SK-N-SH (cell line): ENCODE data around the gene NFATC4. TPM values are rescaled to one million over a fixed set of nuclear protein-coding genes. Genes with fewer than 3 reads are reported as not detected.

Source experiments
- CTCF ChIA-PET: fragments of 300-600, 350-600 bp; formaldehyde crosslinking; extraction: SDS; loops from one replicate; lab custom pipeline; 2021; lab: Yijun Ruan, JAX
- POLR2A ChIA-PET: fragments of 350-600 bp; sonication (Branson Sonifier 250); formaldehyde crosslinking; extraction: SDS; loops from one replicate; lab custom pipeline; 2020; ENCODE audit warnings: antibody characterized with exemption, inconsistent platforms; lab: Yijun Ruan, JAX
- DNase-seq: peaks from one replicate; pipeline ENCODE4 v3.0.0; 2012
- H2AFZ ChIP-seq: fragments of 200-600 bp; sonication (generic); 2 replicates; pipeline ENCODE4 v1.8.1; 2016; ENCODE audit warnings: antibody characterized with exemption, mild to moderate bottlenecking, low read depth
- H3F3A ChIP-seq: fragments of 200-600 bp; sonication (generic); replicated peaks from 2 replicates; pipeline ENCODE3; 2016; ENCODE audit warnings: antibody characterized with exemption, mild to moderate bottlenecking; ENCODE audit not compliant: insufficient read depth
- H3K27ac ChIP-seq, 2 experiments: fragments of 200-500 bp in 1 of 2; fragments of 200-600 bp in 1 of 2; sonication (Bioruptor generic) in 1 of 2; sonication (generic), shearing (Covaris generic) in 1 of 2; 2 replicates each; pipeline versions ENCODE4 v1.5.1 to v1.6.1; 2014 to 2016; ENCODE audit warnings: low read depth in 2 of 2, inconsistent platforms in 1 of 2, low read length in 1 of 2, mild to moderate bottlenecking in 1 of 2, mixed read lengths in 1 of 2
- H3K27me3 ChIP-seq: fragments of 200-600 bp; sonication (generic), shearing (Covaris generic); 2 replicates; pipeline ENCODE4 v1.6.1; 2016; ENCODE audit warnings: mixed run types; ENCODE audit not compliant: insufficient read depth
- H3K36me3 ChIP-seq, 2 experiments: fragments of 200-500 bp in 1 of 2; fragments of 200-600 bp in 1 of 2; sonication (Bioruptor generic) in 1 of 2; sonication (generic) in 1 of 2; replicated peaks in 1 of 2; 2 replicates each; pipeline versions ENCODE3 to v1.5.1; 2014 to 2016; ENCODE audit warnings: low read length in 1 of 2, mild to moderate bottlenecking in 1 of 2; ENCODE audit not compliant: insufficient read depth in 2 of 2, control insufficient read depth in 1 of 2
- H3K4me1 ChIP-seq, 2 experiments: fragments of 200-500 bp in 1 of 2; fragments of 200-600 bp in 1 of 2; sonication (Bioruptor generic) in 1 of 2; sonication (generic), shearing (Covaris generic) in 1 of 2; 2 replicates each; pipeline versions ENCODE4 v1.5.1 to v1.6.1; 2014 to 2016; ENCODE audit warnings: low read depth in 1 of 2, low read length in 1 of 2, mixed run types in 1 of 2; ENCODE audit not compliant: insufficient read depth in 2 of 2, control insufficient read depth in 1 of 2
- H3K4me2 ChIP-seq: fragments of 200-600 bp; sonication (generic), shearing (Covaris generic); 2 replicates; pipeline ENCODE4 v1.6.1; 2017; ENCODE audit warnings: mixed run types
- H3K4me3 ChIP-seq, 2 experiments: fragments of 200-500 bp in 1 of 2; fragments of 200-600 bp in 1 of 2; sonication (Bioruptor generic) in 1 of 2; sonication (generic), shearing (Covaris generic) in 1 of 2; 2 replicates each; pipeline versions ENCODE4 v1.5.1 to v1.8.1; 2014 to 2016; ENCODE audit warnings: low read depth in 2 of 2, inconsistent platforms in 1 of 2, low read length in 1 of 2, mild to moderate bottlenecking in 1 of 2, mixed read lengths in 1 of 2, moderate library complexity in 1 of 2
- H3K79me2 ChIP-seq: fragments of 200-600 bp; sonication (generic); 2 replicates; pipeline ENCODE4 v1.8.1; 2017; ENCODE audit warnings: mild to moderate bottlenecking; ENCODE audit not compliant: insufficient read depth
- H3K9ac ChIP-seq: fragments of 200-600 bp; sonication (generic); 2 replicates; pipeline ENCODE4 v1.6.1; 2017; ENCODE audit warnings: mixed run types
- H3K9me2 ChIP-seq: fragments of 200-600 bp; sonication (generic); 2 replicates; pipeline ENCODE4 v1.6.1; 2017; ENCODE audit warnings: mixed run types
- H3K9me3 ChIP-seq: fragments of 200-600 bp; sonication (generic); 2 replicates; pipeline ENCODE4 v1.6.1; 2017; ENCODE audit warnings: mixed run types, mild to moderate bottlenecking, moderate library complexity
- H4K20me1 ChIP-seq: fragments of 200-600 bp; sonication (generic); 2 replicates; pipeline ENCODE4 v1.6.1; 2017; ENCODE audit warnings: mild to moderate bottlenecking, mixed run types; ENCODE audit not compliant: insufficient read depth
- CHD2 ChIP-seq: fragments of 150-350 bp; IDR thresholded peaks from 2 replicates; pipeline ENCODE4 v1.6.1; 2018; ENCODE audit warnings: low read length; ENCODE audit not compliant: partially characterized antibody
- EZH2phosphoT487 ChIP-seq: fragments of 200-600 bp; sonication (generic); IDR thresholded peaks from 2 replicates; pipeline ENCODE4 v1.6.1; 2017; ENCODE audit warnings: low read depth, mixed run types, mild to moderate bottlenecking, antibody characterized with exemption, moderate library complexity, borderline replicate concordance
- FOXM1 ChIP-seq: IDR thresholded peaks from 2 replicates; pipeline ENCODE4 v1.4.0; 2012; ENCODE audit warnings: low read depth, mild to moderate bottlenecking
- GABPA ChIP-seq: IDR thresholded peaks from 2 replicates; pipeline ENCODE4 v1.4.0; 2012; ENCODE audit warnings: low read depth, mild to moderate bottlenecking
- NFIC ChIP-seq: IDR thresholded peaks from 2 replicates; pipeline ENCODE4 v1.4.0; 2012; ENCODE audit warnings: borderline replicate concordance
- NRF1 ChIP-seq: IDR thresholded peaks from 2 replicates; pipeline ENCODE4 v1.6.1; 2012; ENCODE audit warnings: low read depth, mild to moderate bottlenecking, low read length
- PBX3 ChIP-seq: IDR thresholded peaks from 2 replicates; pipeline ENCODE4; 2012
- POLR2AphosphoS5 ChIP-seq: IDR thresholded peaks from 2 replicates; pipeline ENCODE4 v1.6.1; 2012; ENCODE audit warnings: low read depth, low read length
- RAD21 ChIP-seq: IDR thresholded peaks from 2 replicates; pipeline ENCODE4 v1.6.1; 2012; ENCODE audit warnings: mild to moderate bottlenecking, low read length
- RCOR1 ChIP-seq: fragments of 150-350 bp; IDR thresholded peaks from 2 replicates; pipeline ENCODE4 v1.6.1; 2017; ENCODE audit warnings: antibody characterized with exemption, low read length
- RXRA ChIP-seq: IDR thresholded peaks from 2 replicates; pipeline ENCODE4 v1.4.0; 2012; ENCODE audit warnings: low read depth, mild to moderate bottlenecking, borderline replicate concordance
- YY1 ChIP-seq: IDR thresholded peaks from 2 replicates; pipeline ENCODE4 v1.4.0; 2012; ENCODE audit warnings: low read depth, mild to moderate bottlenecking
- WGBS: methylation state at CpG from one replicate; pipeline ENCODE4 v1.1.6; 2017; ENCODE audit warnings: low lambda C conversion rate; 5-methylcytosine and 5-hydroxymethylcytosine counted together
- polyA plus RNA-seq, 3 experiments: library from polyadenylated mRNA; depleted of rRNA; stranded (reverse); fragments of >200 nt; gene quantifications; 2 replicates each; pipeline ENCODE4 v1.2.3, GENCODE V29; 2012
- TF ChIP-seq, protein P1 (sequence below): IDR thresholded peaks from 2 replicates; pipeline ENCODE4 v1.6.1; 2012; ENCODE audit warnings: mild to moderate bottlenecking, low read depth, low read length, moderate library complexity
- TF ChIP-seq, protein P2 (sequence below): IDR thresholded peaks from 2 replicates; pipeline ENCODE4 v1.4.0; 2012; ENCODE audit warnings: low read depth

Gene NFATC4
- polyA plus RNA-seq, 1 of the 3 experiments (the other 2 are of a cell fraction): 25.3 TPM

GRCh38 chr14:24366721-24367513, 1.1 kb upstream of the NFATC4 start (continued):
- TF ChIP-seq, protein P1, sequence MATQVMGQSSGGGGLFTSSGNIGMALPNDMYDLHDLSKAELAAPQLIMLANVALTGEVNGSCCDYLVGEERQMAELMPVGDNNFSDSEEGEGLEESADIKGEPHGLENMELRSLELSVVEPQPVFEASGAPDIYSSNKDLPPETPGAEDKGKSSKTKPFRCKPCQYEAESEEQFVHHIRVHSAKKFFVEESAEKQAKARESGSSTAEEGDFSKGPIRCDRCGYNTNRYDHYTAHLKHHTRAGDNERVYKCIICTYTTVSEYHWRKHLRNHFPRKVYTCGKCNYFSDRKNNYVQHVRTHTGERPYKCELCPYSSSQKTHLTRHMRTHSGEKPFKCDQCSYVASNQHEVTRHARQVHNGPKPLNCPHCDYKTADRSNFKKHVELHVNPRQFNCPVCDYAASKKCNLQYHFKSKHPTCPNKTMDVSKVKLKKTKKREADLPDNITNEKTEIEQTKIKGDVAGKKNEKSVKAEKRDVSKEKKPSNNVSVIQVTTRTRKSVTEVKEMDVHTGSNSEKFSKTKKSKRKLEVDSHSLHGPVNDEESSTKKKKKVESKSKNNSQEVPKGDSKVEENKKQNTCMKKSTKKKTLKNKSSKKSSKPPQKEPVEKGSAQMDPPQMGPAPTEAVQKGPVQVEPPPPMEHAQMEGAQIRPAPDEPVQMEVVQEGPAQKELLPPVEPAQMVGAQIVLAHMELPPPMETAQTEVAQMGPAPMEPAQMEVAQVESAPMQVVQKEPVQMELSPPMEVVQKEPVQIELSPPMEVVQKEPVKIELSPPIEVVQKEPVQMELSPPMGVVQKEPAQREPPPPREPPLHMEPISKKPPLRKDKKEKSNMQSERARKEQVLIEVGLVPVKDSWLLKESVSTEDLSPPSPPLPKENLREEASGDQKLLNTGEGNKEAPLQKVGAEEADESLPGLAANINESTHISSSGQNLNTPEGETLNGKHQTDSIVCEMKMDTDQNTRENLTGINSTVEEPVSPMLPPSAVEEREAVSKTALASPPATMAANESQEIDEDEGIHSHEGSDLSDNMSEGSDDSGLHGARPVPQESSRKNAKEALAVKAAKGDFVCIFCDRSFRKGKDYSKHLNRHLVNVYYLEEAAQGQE: no peak
- TF ChIP-seq GABPA (no peak), NFIC (no peak; the same call in 1 of the 2 replicates), YY1 (peak; percentile 47; the same call in 1 of the 2 replicates), RAD21 (no peak; the same call in 1 of the 2 replicates), FOXM1 (0 out of 2 replicates have a peak, but pooled peaks have one; percentile 28), RCOR1 (peak; percentile 25), EZH2phosphoT487 (no peak), PBX3 (no peak), RXRA (no peak; the same call in 1 of the 2 replicates), CHD2 (peak; percentile 17), POLR2AphosphoS5 (peak; percentile 53; the same call in 1 of the 2 replicates), NRF1 (no peak)

GRCh38 chr14:24368212-24368561, 203 bp downstream of the NFATC4 start:
- no peaks in the 10 kb centered on the region for H4K20me1 ChIP-seq
- H3F3A ChIP-seq: peaks cover 23% of the 10 kb centered on the region
- 7% methylated on average over 15 of the region's 15 CpGs for WGBS
- H3K9me3 ChIP-seq: no peaks in the 10 kb centered on the region
- no peaks in the 10 kb centered on the region for H3K27me3 ChIP-seq
- ChIA-PET CTCF (interaction anchor here (0.7 to 6.2 kb wide), 8 partner anchors 9 to 68 kb away, joined by 3 to 44 read pairs (median 6); partner anchors contain the start of genes KHNYN and NYNRIN), POLR2A (interaction anchor here (0.7 to 1.4 kb wide), 4 partner anchors 10 to 62 kb away, joined by 3 to 9 read pairs (median 6); partner anchors contain the start of genes CBLN3, KHNYN and NYNRIN)
- no peak for DNase-seq
- H3K9me2 ChIP-seq: no peaks in the 10 kb centered on the region
- H3K27ac ChIP-seq: peak overlapping the region; percentile 61 to 91
- peak overlapping the region; percentile 97 for H2AFZ ChIP-seq
- H3K79me2 ChIP-seq: no peaks in the 10 kb centered on the region
- H3K4me1 ChIP-seq: peaks cover 14 to 30% of the 10 kb centered on the region in 2 experiments; a peak in 3 of 4 replicates
- H3K36me3 ChIP-seq: peaks cover 0 to 6% of the 10 kb centered on the region in 2 experiments
- peak overlapping the region; percentile 93 for H3K9ac ChIP-seq
- H3K4me3 ChIP-seq: peak overlapping the region; percentile 85 to 86
- TF ChIP-seq, protein P2, sequence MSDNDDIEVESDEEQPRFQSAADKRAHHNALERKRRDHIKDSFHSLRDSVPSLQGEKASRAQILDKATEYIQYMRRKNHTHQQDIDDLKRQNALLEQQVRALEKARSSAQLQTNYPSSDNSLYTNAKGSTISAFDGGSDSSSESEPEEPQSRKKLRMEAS: no peak
- H3K4me2 ChIP-seq: peak overlapping the region; percentile 100
